GM23338 (cell line): ENCODE results near the gene CPSF7.

Source experiments
- EZH2phosphoT487 ChIP-seq: fragments of 200-600 bp; sonication (generic); IDR thresholded peaks from one replicate; pipeline ENCODE4 v1.8.1; 2018; ENCODE audit warnings: antibody characterized with exemption; ENCODE audit not compliant: unreplicated experiment
- JUNB ChIP-seq: IDR thresholded peaks from one replicate; pipeline ENCODE4 v1.6.1; 2016; ENCODE audit warnings: antibody characterized with exemption; ENCODE audit not compliant: unreplicated experiment
- POLR2AphosphoS5 ChIP-seq: IDR thresholded peaks from 2 replicates; pipeline ENCODE4 v1.6.1; 2016; ENCODE audit warnings: antibody characterized with exemption, low read depth
- TF ChIP-seq, protein P1 (sequence below), 2 experiments: fragments of 200-600 bp in 1 of 2; sonication (generic) in 1 of 2; conservative IDR thresholded peaks; 2 replicates each; pipeline versions ENCODE4 v1.5.1 to v1.6.1; 2016 to 2017; ENCODE audit warnings: antibody characterized with exemption in 2 of 2, low read depth in 2 of 2, mild to moderate bottlenecking in 2 of 2, moderate library complexity in 1 of 2
- TF ChIP-seq, protein P2 (sequence below): IDR thresholded peaks from one replicate; pipeline ENCODE4 v1.6.1; 2018; ENCODE audit warnings: antibody characterized with exemption; ENCODE audit not compliant: unreplicated experiment

DNA sequence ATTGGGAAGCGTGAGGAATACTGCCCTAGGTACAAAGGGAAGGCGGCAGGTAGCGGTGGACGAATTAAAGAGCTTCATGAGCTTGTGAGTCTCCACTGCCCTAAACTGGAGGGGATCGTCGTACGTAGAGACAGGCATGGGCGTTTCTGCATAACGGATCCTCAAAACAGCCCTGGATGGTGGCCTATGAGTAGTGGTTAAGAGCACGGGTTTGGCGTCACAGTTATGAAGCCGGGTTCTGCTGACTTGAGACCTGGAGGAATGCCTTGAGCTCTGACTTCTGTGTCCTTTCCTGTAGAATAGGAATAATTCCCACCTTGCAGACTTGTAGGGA, 67.3 kb downstream of the CPSF7 start:
- TF ChIP-seq, protein P1, sequence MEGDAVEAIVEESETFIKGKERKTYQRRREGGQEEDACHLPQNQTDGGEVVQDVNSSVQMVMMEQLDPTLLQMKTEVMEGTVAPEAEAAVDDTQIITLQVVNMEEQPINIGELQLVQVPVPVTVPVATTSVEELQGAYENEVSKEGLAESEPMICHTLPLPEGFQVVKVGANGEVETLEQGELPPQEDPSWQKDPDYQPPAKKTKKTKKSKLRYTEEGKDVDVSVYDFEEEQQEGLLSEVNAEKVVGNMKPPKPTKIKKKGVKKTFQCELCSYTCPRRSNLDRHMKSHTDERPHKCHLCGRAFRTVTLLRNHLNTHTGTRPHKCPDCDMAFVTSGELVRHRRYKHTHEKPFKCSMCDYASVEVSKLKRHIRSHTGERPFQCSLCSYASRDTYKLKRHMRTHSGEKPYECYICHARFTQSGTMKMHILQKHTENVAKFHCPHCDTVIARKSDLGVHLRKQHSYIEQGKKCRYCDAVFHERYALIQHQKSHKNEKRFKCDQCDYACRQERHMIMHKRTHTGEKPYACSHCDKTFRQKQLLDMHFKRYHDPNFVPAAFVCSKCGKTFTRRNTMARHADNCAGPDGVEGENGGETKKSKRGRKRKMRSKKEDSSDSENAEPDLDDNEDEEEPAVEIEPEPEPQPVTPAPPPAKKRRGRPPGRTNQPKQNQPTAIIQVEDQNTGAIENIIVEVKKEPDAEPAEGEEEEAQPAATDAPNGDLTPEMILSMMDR (conservative IDR thresholded peaks at IDR 0.05; ENCODE audit: low read depth in 2 of 2), result no peak
- TF ChIP-seq POLR2AphosphoS5 (no peak), EZH2phosphoT487 (no peak), JUNB (no peak)
- TF ChIP-seq, protein P2, sequence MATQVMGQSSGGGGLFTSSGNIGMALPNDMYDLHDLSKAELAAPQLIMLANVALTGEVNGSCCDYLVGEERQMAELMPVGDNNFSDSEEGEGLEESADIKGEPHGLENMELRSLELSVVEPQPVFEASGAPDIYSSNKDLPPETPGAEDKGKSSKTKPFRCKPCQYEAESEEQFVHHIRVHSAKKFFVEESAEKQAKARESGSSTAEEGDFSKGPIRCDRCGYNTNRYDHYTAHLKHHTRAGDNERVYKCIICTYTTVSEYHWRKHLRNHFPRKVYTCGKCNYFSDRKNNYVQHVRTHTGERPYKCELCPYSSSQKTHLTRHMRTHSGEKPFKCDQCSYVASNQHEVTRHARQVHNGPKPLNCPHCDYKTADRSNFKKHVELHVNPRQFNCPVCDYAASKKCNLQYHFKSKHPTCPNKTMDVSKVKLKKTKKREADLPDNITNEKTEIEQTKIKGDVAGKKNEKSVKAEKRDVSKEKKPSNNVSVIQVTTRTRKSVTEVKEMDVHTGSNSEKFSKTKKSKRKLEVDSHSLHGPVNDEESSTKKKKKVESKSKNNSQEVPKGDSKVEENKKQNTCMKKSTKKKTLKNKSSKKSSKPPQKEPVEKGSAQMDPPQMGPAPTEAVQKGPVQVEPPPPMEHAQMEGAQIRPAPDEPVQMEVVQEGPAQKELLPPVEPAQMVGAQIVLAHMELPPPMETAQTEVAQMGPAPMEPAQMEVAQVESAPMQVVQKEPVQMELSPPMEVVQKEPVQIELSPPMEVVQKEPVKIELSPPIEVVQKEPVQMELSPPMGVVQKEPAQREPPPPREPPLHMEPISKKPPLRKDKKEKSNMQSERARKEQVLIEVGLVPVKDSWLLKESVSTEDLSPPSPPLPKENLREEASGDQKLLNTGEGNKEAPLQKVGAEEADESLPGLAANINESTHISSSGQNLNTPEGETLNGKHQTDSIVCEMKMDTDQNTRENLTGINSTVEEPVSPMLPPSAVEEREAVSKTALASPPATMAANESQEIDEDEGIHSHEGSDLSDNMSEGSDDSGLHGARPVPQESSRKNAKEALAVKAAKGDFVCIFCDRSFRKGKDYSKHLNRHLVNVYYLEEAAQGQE, result no peak
